Astrocyte (in vitro differentiated cells and primary cell): ENCODE measurements around the gene SOHLH1.

Experiments used
- EZH2 ChIP-seq: IDR thresholded peaks from 2 replicates; pipeline ENCODE4 v1.6.1; 2012; ENCODE audit warnings: mild to moderate bottlenecking, low read length, inconsistent platforms; ENCODE audit not compliant: insufficient read depth
- TF ChIP-seq, protein P1 (sequence below): IDR thresholded peaks from 2 replicates; pipeline ENCODE4 v1.5.1; 2011; ENCODE audit warnings: low read depth, mild to moderate bottlenecking, inconsistent platforms, low read length, moderate library complexity; ENCODE audit not compliant: insufficient read depth

DNA sequence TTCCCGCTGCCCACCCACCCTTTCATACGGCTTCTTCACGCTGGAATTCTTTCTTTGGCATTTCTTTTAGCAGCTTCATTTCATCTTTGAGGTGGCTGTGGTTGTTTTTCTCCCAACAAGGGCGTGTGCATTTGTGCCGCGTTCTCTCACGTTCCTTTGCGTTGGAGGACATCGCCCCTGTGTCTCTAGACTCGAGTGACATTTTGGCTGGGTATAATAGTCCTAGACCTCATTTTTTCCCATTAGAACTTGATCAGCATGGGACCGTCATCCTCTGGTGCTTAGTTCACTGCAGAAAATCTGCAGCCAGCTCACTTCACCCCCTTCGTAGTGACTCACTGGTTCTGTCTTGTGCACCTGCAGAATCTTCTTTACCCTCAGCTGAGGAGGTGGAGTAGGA is 32.2 kb upstream of the SOHLH1 start:
- TF ChIP-seq, protein P1, sequence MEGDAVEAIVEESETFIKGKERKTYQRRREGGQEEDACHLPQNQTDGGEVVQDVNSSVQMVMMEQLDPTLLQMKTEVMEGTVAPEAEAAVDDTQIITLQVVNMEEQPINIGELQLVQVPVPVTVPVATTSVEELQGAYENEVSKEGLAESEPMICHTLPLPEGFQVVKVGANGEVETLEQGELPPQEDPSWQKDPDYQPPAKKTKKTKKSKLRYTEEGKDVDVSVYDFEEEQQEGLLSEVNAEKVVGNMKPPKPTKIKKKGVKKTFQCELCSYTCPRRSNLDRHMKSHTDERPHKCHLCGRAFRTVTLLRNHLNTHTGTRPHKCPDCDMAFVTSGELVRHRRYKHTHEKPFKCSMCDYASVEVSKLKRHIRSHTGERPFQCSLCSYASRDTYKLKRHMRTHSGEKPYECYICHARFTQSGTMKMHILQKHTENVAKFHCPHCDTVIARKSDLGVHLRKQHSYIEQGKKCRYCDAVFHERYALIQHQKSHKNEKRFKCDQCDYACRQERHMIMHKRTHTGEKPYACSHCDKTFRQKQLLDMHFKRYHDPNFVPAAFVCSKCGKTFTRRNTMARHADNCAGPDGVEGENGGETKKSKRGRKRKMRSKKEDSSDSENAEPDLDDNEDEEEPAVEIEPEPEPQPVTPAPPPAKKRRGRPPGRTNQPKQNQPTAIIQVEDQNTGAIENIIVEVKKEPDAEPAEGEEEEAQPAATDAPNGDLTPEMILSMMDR: no peak
- no peak for TF ChIP-seq EZH2
